ENCODE results near the gene COX5B.

Gene COX5B

GRCh38 chr2:97660044-97660774, 14.3 kb downstream of the COX5B start:
- TF ChIP-seq ZFX (IDR thresholded peaks at IDR 0.05; ENCODE audit: borderline replicate concordance) (no peak), CTCF (IDR thresholded peaks at IDR 0.05) (no peak)
- H3K27ac ChIP-seq, result no peak overlapping the region

GRCh38 chr2:97660775-97661389, 15.0 kb downstream of the COX5B start:
- no peak overlapping the region for H3K27ac ChIP-seq
- TF ChIP-seq ZFX (IDR thresholded peaks at IDR 0.05; ENCODE audit: borderline replicate concordance) (no peak), CTCF (IDR thresholded peaks at IDR 0.05) (no peak)

GRCh38 chr2:97661927-97662326, 16.1 kb downstream of the COX5B start:
- TF ChIP-seq ZFX (IDR thresholded peaks at IDR 0.05; ENCODE audit: borderline replicate concordance) (no peak), CTCF (IDR thresholded peaks at IDR 0.05) (no peak)
- peak overlapping the region; percentile 96; the same call in 1 of the 2 replicates for H3K27ac ChIP-seq

DNA sequence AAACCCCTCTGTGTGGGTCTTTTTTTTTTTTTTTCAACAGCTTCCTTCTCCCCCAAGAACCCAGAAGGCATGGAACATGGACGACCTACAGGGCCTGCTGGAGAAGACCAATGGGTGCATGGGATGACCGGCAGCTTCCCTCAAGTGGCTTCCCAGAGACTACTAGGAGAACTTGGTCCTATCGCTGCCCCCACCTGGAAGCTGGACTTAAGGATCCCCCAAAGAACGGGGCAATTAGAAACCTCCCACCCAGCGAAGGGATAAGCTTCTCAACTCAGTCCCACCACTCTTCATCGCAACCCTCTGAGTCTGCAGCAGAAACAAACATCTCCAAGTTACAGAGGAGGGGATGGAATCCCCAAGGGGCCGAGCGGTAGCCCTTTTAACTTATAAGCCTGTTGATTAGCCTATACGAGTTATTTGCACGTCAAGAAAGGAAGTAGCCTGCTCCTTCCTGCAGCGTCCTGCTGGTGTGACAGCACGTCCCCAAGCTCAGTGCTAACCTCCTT, 16.6 kb downstream of the COX5B start:
- TF ChIP-seq ZFX (IDR thresholded peaks at IDR 0.05; ENCODE audit: borderline replicate concordance) (no peak), CTCF (IDR thresholded peaks at IDR 0.05) (no peak)

DNA sequence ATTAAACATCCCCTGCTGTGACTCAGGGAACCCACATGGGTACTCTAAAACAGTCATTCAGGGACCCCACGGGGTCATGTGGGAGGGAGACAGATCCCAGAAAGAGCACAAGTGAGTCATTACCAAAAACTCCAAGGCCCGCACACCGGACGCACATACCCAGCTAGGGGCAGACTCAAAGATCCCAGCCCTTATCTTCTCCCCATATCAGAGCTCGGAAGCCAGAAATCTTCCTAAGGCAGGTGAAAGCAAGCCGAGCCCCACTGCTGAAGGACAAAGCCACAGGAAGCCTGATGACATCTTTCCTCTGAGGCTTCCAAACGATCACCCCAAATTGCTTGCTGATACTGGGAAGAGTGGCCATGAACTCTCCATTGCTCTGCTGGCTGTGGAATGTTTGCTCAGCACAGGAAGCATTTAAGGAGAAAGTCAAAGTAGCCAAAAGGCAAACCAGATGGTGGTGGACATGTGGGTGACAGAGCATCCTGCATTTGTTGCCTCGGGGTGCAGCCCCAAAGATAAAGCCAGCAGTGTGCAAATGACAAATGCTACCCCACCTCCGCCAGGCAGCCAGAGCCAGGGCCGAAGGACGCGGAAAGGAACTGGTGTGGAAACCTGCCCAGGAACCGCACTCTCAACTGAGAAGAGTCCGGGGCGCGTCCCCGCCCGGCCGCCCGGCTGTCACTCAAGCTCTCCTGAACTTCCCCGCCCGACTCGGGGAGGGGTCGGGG, 17.2 kb downstream of the COX5B start:
- TF ChIP-seq CTCF (IDR thresholded peaks at IDR 0.05), result no peak
- TF ChIP-seq ZFX (IDR thresholded peaks at IDR 0.05; ENCODE audit: borderline replicate concordance), result no peak
- peak overlapping the region; percentile 96 for H3K27ac ChIP-seq

More for the DNA sequence above, 16.6 kb downstream of the COX5B start:
- peak overlapping the region; percentile 96 for H3K27ac ChIP-seq

DNA sequence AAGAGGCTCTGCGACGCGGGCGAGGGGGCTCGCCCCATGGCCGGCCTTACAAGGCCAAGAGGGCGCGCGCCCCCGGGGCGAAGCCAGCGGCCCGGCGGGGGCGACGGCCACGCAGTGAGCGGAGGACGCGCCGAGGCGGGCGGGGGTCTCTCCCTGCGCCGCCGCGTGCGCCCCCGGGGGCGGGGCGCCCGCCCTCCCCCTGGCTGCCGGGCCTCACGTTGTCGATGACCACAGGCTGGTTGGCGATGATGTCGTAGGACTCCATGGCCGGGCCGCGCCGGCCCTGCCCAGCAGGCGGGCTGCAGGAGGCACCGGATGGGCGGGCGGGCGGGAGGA, 17.7 kb downstream of the COX5B start:
- TF ChIP-seq CTCF (IDR thresholded peaks at IDR 0.05), result no peak
- no peak for TF ChIP-seq ZFX (IDR thresholded peaks at IDR 0.05; ENCODE audit: borderline replicate concordance)
- peak overlapping the region; percentile 96 for H3K27ac ChIP-seq

Measured in 22Rv1 (cell line).